ENCODE results near the gene PTPN20.
A peak's percentile ranks its signal among the peaks of the same experiment; 100 is the strongest.

Gene PTPN20

GRCh38 chr10:47022311-47023131 lies 111.3 kb downstream of the PTPN20 start:
- DNase-seq: no peak

GRCh38 chr10:47023237-47024045 lies 112.2 kb downstream of the PTPN20 start:
- DNase-seq: no peak

GRCh38 chr10:47024046-47024322 lies 112.8 kb downstream of the PTPN20 start:
- DNase-seq: no peak

- peak; percentile 66 for DNase-seq
Observed at GRCh38 chr10:47024399-47025252, 113.4 kb downstream of the PTPN20 start.

GRCh38 chr10:47025253-47025539 lies 114.0 kb downstream of the PTPN20 start:
- DNase-seq: no peak

GRCh38 chr10:47025540-47026300 lies 114.5 kb downstream of the PTPN20 start:
- DNase-seq: no peak

- no peak for DNase-seq
Observed at GRCh38 chr10:47026301-47027107, 115.3 kb downstream of the PTPN20 start.

- no peak for DNase-seq
Observed at GRCh38 chr10:47027108-47027783, 116.0 kb downstream of the PTPN20 start.

GRCh38 chr10:47027784-47028260 lies 116.6 kb downstream of the PTPN20 start:
- DNase-seq: no peak

GRCh38 chr10:47028466-47028865 lies 117.2 kb downstream of the PTPN20 start:
- DNase-seq: no peak

GRCh38 chr10:47029181-47030009 lies 118.2 kb downstream of the PTPN20 start:
- no peak for DNase-seq

- DNase-seq: no peak
Observed at GRCh38 chr10:47030191-47030703, 119.0 kb downstream of the PTPN20 start.

GRCh38 chr10:47031211-47031900 lies 120.1 kb downstream of the PTPN20 start:
- DNase-seq: no peak

- no peak for DNase-seq
Observed at GRCh38 chr10:47031901-47032465, 120.8 kb downstream of the PTPN20 start.

- no peak for DNase-seq
Observed at GRCh38 chr10:47033081-47033480, 121.9 kb downstream of the PTPN20 start.

GRCh38 chr10:47033541-47034270 lies 122.5 kb downstream of the PTPN20 start:
- no peak for DNase-seq

- DNase-seq: no peak
Observed at GRCh38 chr10:47034441-47035051, 123.3 kb downstream of the PTPN20 start.
